Stimulated activated CD8-positive, alpha-beta memory T cell treated with anti-CD3 and anti-CD28 coated beads, Interleukin-4, amount 100 ng/mL, for 1 hour (primary cell): ENCODE results near the gene DISP3.

Experiments used
- DNase-seq, 2 donors: peaks; one replicate each; pipeline ENCODE4 v3.0.0-alpha.2; 2020; ENCODE audit warnings: low read depth in 2 of 2, low spot score in 1 of 2

The DISP3 gene

DNA sequence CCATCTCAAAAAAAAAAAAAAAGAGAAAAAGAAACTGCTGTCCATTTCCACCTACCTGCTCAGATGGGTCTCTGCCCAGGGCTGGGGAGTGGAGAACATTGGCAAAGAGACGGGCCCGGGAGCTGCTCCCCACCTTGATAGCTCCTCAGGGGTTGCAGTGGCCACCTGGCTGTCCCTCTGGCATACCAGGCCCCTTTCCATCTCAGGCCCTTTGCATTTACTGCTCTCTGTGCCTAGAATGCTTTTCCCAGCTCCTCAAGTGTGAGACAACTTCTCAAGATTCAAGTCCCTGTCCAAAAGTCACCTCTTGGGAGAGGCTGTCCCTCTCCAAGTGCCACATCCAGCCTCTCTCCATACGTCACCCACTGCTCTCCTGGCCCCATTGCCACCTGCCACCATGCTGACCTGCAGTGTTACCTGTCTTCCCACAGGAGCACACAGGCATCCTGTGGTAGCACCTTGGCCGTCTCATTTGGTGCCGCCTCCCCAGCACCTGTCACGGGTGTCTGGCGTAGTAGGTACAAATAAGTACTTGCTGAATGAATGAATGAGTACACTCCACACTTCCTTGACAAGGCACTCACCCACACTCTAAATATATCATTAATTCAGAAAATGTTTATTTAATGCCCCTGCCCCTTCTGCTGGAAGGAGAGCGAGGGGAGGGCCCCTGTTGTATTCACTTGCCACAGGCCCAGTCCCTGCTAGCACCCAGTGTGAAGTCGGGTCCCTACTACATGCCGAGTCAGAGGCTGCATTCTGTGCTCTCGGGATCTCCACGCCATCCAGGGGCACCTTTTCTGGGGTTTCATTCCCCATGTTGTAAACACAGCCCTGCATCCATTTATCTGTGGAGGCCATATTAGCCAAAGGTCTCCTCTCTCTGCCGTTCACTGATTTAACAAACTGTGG lies 48.8 kb downstream of the DISP3 start:
- DNase-seq: no peak

DNA sequence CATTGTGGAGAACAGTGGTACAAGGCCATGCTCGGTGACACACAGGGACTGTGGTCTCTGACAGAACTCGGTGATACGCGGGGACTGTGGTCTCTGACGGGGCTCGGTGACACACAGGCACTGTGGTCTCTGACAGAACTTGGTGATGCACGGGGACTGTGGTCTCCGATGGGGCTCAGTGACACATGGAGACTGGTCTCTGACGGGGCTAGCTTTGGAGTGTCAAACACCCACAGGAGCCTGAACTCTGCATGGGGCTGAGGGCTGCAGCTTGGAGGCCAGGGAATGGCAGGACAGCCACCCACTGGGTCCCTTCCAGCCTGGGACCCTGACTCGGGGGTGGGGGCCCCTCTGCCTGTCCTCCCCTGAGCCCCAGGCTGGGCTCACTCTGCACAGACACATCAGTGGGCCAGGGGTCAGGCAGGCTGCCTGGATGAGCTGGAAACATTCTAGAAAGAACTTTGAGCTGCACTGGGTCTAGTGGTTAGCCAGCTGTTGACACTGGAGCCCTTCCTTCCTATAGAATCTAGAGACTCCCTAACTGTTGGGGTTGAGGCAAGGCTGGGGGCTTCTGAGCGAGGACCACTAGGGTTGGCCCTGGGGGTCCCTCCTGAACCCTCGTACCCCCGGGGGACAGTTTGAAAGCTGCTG lies 49.8 kb downstream of the DISP3 start:
- DNase-seq: no peak

DNA sequence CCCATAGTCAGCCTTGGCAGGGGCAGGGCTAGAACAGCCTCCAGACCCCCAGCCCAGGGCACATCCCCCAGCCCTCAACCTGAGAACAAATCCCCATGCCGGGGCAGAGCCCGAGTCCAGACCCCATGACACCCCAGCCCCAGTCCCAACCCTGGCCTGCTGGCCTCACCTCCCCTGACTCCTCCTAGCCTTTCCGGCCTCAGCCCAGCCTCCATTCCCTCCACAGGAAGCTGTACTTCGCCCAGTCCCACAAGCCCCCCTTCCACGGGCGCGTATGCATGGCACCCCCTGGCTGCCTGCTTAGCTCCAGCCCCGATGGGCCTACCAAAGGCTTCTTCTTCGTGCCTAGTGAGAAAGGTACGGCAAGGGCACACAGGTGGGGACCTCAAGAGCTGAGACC lies 50.4 kb downstream of the DISP3 start:
- DNase-seq: no peak

DNA sequence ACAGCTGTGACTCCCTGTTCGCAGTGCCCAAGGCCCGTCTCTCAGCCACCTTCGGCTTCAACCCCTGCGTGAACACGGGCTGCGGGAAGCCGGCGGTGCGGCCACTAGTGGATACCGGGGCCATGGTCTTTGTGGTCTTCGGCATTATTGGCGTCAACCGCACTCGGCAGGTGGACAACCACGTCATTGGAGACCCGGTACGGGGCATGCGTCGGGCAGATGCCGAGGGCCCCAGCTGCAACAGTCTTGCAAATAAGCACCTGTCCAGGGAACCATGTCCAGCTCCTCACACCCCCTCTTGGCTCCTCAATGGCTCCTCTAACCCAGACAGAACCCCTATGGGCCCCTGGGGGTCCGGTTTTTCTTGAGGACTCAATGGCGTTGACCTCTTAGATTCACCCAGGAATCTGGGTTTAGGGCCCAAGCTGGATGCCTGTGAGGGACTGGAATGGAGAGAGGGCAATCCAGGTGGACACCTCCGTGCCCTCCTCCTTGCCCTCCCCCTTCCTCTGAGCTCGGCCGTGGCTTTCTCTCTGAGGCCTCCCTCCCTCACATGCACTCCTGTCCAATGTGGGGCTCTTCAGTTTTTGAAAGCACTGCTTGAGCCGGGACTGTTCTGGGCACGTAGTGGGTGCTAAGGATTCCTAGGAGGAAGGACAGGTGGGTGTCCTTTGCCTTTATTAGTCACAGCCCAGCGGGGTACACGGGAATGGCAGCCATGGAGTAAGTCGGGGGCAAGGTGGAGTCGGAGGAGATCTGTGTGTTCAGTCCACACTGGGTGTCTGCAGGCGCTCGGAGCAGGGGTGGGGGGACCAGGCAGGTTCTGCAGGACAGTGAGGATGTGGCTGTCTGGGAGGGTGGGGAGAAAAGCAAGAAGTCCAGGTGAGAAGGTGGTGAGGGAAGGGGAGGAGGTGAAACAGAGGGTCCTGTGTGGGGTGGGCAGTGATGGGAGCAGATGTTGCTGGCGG lies 51.1 kb downstream of the DISP3 start:
- no peak for DNase-seq

DNA sequence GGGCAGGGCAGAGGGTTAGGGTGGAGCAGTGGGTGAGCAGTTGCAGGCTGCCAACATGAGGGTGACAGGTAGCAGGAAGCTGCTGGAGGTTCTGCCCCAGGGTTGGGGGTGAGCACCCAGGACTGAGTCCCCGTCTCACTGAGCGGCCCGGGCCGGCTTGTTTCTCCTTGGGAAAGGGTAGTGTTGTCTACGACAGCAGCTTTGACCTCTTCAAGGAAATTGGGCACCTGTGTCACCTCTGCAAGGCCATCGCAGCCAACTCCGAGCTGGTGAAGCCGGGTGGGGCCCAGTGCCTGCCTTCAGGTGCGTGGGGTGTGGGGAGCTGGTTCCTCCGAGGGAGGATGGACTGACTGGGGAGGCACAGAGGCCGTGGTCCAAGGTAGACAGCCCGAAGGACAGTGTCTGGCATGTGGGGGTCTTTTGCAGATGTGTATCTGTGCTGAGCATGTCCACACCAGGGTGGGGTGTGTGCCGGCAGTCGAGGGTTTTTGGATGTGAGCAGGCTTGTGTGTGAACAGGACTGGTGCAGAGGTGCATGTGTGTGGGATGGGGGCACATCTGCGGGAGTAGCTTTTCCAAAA lies 51.9 kb downstream of the DISP3 start:
- DNase-seq: no peak

DNA sequence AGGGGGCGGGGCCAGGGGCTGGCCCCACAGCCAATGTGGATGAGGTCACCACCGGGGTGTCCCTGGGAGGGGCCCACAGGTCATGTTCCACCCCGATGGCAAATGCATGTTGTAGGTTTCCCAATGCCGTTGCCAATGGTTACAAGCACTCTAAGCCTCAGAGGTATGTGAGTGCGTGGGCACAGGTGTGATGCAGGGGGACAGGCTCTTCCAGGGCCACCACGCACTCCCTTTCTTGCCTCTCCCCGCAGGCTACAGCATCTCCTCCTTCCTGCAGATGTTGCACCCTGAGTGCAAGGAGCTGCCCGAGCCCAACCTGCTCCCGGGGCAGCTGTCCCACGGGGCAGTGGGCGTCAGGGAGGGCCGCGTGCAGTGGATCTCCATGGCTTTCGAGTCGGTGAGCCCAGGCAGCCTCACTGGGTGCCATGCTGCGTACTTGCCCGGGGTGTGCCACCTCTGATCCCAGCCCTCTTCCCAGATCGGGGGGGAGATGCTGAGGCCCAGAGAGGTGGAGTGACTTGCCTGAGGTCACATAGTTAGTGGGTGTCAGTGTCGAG lies 52.4 kb downstream of the DISP3 start:
- DNase-seq: no peak

DNA sequence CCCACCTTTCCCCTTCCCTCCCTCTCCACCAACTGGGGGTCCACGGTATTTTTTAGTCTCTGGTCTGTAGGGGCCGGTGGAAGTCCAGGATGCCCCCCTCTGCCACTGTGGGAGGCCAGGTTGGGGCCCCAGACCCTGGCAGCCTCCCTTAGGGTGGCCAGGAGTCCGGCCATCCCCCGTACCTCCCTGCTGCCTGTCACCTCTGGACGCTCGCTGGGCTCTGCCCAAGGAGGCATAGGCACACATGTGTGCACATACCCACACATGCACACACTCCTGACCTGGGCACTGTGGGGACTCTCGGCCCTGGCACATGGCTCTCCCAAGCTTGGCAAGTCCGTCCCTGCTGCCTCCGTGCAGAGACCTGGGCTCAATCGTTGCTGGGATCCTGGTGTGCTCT lies 53.0 kb downstream of the DISP3 start:
- DNase-seq: no peak

DNA sequence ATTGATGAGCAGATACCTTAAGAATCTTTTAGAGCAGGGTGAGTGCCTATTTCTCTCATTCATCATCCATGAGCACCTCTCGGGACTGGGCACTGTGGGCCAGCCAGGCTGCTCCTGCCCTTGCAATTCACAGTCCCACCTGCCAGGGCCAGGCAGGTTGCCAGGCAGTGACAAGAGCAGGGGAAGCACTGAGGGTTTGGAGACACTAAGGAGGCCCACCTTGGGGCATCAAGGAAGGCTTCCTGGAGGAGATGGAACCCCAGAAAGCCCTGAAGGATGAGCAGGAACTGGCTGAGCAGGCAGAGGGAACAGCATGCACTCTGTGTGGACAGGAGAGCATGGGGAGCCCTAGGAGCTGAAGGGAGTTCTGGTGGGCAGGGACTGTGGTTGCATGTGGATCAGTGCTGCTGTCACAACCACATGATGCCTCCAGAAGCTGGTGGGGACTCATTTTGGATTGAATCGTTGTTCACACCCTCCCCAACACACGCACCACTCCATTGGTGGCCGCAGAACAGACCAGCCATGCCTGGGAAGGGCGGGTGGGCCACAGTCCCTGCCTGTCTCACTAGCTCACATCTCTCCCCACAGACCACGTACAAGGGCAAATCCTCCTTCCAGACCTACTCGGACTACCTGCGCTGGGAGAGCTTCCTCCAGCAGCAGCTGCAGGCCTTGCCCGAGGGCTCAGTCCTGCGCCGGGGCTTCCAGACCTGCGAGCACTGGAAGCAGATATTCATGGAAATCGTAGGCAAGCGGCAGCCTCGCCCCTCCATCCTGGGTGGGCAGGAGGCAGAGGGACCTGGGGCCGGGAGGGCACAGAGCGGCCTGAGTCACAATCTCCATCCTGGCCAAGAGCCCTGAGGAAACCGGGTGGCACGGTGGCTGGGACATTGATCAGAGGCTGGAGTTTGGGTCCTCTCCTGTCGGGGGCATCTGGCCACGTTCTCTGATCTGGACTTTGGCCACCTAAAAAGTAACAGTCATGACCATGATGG lies 55.1 kb downstream of the DISP3 start:
- DNase-seq: no peak

DNA sequence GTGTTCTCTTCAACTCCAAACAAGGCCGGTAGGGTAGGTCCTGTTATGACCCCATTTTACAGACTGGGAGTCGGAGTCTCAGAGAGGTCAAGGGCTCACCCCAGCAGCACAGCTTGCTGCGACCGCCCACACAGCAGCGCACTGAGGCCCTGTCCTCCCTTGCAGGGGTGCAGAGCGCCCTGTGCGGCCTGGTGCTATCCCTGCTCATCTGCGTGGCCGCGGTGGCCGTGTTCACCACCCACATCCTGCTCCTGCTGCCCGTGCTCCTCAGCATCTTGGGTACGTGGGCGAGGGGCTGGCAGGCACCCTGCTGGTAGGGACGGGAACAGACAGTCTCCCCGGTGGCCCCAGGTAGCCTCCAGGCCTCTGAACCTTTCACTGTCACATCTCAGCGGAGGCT lies 55.9 kb downstream of the DISP3 start:
- DNase-seq: no peak

DNA sequence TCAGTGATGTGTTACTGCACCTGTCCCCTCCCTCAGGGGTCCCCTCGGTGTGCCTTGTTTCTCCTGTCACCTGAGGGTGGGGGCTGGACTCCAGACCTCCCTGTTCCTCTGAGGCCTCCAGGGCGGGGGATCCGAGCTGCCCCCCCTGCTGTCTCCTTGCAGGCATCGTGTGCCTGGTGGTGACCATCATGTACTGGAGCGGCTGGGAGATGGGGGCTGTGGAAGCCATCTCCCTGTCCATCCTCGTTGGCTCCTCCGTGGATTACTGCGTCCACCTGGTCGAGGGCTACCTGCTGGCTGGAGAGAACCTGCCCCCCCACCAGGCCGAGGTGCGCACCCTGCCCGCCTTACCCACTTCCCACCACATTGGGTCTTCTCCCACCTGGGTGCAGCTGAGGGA lies 56.4 kb downstream of the DISP3 start:
- no peak for DNase-seq

DNA sequence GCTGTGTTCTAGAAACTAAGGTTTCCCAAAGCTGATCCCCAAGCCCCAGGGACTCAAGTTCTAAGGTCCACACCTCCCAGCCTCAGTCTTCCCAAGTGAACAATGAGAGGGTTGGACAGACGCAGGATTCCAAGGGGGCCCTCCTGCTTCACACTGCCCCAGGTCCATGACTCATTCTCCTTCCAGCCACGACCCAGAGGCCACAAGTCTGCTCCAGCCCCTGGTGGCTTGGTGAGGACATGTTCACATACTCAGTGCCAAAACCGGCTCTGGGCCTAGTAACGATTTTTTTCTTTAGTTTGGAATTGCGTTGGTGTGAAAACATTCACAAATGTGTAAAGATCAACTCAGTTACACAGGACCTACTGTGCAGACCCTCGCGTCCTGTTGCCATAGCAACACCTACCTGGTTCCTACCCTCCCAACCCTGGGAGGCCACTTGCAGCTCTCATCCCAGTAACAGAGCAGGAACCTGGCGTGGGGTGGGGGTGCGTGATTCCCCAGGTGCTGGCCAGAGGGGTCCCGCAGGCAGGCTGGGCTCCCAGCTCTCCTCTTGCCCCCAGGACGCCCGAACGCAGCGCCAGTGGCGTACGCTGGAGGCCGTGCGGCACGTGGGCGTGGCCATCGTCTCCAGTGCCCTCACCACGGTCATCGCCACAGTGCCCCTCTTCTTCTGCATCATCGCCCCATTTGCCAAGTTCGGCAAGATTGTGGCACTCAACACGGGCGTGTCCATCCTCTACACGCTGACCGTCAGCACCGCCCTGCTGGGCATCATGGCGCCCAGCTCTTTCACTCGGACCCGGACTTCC lies 57.0 kb downstream of the DISP3 start:
- DNase-seq: no peak

DNA sequence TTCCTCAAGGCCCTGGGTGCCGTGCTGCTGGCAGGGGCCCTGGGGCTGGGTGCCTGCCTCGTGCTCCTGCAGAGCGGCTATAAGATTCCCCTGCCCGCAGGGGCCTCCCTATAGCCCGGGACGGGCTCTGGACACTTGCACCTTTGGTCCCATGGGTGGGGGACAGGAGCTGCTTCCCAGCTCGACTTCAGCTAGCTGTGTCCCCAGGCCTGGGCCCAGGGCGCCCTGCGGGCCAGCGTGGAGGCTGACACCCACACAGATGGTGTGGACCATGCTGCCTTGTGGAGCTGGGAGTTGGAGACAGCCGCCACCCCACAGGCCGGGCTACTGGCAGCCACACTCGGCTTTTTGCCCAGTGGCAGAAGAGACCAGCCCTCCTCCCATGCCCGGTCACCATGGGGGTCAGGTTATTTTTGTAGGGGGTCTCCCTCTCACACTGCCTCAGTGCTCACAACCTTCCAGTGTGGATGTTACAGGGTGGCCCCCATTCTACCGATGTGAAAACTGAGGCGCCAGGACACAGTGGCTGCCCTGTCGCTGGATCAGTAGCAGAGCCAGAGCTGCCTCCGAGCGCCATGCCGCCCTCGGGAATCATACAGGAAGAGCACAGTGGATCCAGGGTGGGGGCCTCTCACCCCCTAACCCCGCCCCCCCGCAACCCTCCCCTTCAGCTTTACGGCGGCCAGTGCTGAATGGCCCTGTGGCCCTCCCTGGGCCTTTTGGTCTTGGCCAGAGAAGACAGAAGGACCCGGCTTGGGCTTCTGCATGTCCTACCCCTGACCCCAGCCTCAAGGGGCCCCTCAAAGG lies 57.8 kb downstream of the DISP3 start:
- DNase-seq: no peak

DNA sequence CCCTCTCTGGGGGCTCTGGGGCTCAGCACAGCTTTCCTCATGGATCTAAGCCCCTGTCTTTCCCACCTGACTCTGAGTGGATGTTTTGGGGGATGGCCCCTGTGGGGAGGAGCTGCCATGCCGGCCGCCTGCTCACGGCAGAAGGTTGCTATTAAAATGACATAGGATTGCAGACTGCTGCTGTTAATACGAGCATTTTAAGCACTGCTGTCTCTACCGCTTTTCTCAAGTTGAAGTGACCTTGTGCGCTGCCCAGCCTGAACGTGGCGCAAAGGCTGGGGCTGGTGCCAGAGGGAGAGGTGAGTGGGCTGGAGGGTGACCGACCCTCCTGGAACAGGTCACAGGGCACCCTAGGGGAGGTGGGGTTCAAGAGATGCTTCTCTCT lies 58.4 kb downstream of the DISP3 start:
- no peak for DNase-seq

DNA sequence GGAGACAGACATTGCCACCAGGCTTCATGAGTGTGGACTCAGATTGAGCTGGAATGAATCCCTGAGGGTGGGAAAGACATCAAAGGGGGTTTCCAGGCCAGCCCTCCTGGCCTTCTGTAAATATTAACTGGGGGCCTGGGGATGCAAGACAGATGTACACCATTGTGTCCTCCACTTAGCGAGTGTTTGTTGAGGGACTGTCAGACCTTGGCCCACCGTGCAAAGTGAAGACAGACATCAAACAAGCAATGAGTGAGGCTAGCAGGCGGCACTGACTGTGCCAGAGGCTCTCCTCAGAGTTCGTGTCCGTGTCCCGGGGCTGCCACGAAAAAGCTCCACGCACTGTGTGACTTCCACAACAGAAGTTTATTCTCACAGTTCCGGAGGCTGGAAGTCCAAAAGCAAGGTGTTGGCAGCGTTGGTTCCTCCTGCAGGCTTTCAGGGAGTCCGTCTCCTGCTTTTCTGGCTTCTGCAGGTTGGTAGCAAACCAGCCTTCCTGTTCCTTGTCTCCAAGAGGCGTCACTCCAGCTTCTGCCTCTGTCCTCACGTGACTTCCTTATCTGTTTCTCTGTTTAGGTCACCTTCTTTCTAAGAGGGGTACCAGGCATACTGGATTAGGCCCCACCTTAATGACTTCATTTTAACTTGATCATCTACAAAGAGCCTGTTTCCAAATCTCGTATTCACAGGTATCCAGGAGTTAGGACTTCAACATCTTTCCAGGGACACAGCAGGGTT lies 59.1 kb downstream of the DISP3 start:
- DNase-seq: no peak

DNA sequence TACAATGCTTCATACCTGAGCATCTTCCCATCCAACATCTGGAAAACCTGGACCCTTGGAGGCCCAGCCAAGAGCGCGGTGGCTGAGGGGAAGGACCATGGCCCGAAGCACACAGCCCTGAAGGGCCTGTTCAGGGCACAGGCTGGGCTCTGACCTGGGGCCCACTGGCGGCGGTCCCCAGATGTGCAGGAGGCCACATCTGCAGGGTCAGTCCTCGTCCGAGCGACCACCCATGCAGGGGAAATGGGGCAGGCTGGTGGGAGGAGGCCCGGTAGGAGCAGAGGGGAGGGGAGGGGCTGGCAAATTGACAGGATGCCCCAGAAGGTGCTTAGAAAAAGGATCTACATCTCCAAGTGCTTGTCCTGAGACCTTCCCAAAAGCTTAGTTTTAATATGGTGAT lies 59.9 kb downstream of the DISP3 start:
- no peak for DNase-seq

DNA sequence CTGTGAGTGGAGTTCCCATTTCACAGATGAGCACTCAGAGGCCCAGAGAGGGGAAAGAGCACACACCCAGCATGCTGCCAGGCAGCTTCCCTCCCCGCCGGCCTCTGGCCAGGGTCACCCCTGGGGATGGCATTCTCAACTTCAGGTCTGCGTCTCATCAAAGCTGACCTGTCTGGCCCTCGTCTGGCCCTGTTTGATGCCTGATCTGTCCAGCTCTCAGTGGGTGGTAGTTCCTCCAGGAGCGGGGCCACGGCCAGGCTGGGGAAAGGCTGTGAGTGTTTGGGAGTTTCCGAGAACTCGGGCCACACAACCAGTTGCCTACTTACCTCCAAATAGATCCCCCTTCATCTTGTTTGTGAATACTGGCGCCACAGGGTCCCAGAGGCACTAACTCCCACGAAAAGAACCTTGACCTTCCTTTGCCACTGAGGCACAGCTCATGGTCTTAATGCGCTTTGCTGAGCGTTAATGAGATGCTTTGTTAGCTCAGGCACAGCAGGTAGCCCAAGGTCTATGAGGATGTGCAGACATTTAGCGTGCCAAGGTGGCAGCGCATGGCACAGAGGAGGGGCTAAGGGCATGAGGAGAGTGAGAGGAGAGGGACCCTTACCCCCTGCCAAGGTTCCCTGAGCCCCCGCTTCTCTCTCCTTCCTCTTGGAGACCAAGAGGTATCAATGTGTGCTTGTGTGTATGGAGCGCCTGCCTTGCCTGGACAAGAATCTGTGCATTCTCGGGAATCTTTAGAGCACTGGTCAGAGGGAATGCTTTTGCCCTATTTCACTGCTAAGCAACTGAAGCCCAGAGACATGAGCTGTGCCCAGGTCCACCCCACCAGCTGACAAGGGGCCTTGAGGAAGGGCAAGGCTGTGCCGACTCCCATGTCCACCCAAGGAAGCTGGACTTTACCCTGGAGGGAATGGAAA lies 61.2 kb downstream of the DISP3 start:
- no peak for DNase-seq
